WTC11 (cell line): ENCODE data around the gene SLC35F1. TPM values are rescaled to one million over a fixed set of nuclear protein-coding genes. Genes with fewer than 3 reads are reported as not detected.

Experiments used
- ATAC-seq: fragments of 200-7000 bp; cut with Tn5 transposase; 2 replicates; pipeline ENCODE4 v1.10.0; 2021; ENCODE audit warnings: mild to moderate bottlenecking, moderate library complexity
- CTCF ChIA-PET: fragments of 300-600 bp; sonication (Branson Sonifier 250); formaldehyde crosslinking; loops from one replicate; lab custom pipeline; 2021; ENCODE audit warnings: antibody characterized with exemption; lab: Charles Lee
- POLR2A ChIA-PET: fragments of 350-600 bp; sonication (Branson Sonifier 250); formaldehyde crosslinking; loops from one replicate; lab custom pipeline; 2021; ENCODE audit warnings: antibody characterized with exemption; lab: Charles Lee
- DNase-seq: peaks from one replicate; pipeline ENCODE4 v3.0.0; 2021; ENCODE audit warnings: low spot score
- H3K27ac Mint-ChIP-seq: 2 replicates; pipeline ENCODE4 v1.8.0; 2021; ENCODE audit warnings: mixed read lengths
- H3K27me3 Mint-ChIP-seq: 2 replicates; pipeline ENCODE4 v1.8.0; 2021; ENCODE audit warnings: low read depth, mild to moderate bottlenecking, moderate library complexity, mixed read lengths
- H3K36me3 Mint-ChIP-seq: 2 replicates; pipeline ENCODE4 v1.8.0; 2021; ENCODE audit warnings: mixed read lengths
- H3K4me1 Mint-ChIP-seq: 2 replicates; pipeline ENCODE4 v1.8.0; 2022; ENCODE audit warnings: mixed read lengths
- H3K4me3 Mint-ChIP-seq: 2 replicates; pipeline ENCODE4 v1.8.0; 2021; ENCODE audit warnings: mild to moderate bottlenecking, moderate library complexity, mixed read lengths
- H3K9me3 Mint-ChIP-seq: 2 replicates; pipeline ENCODE4 v1.8.0; 2021; ENCODE audit warnings: mixed read lengths
- ELF4 ChIP-seq: sonication (generic); formaldehyde crosslinking; IDR thresholded peaks from 2 replicates; pipeline ENCODE4 v1.8.1; 2022; ENCODE audit warnings: low read depth, mild to moderate bottlenecking, moderate library complexity, missing genetic modification reagents
- ESRRA ChIP-seq: sonication (generic); formaldehyde crosslinking; IDR thresholded peaks from 2 replicates; pipeline ENCODE4 v1.8.1; 2022; ENCODE audit warnings: mild to moderate bottlenecking, missing genetic modification reagents, borderline replicate concordance
- KAT7 ChIP-seq: sonication (generic); formaldehyde crosslinking; IDR thresholded peaks from 2 replicates; pipeline ENCODE4 v1.8.1; 2023; ENCODE audit warnings: missing genetic modification reagents, mild to moderate bottlenecking, borderline replicate concordance
- NFATC4 ChIP-seq: fragments of 250-450 bp; sonication (Bioruptor Pico); IDR thresholded peaks from 2 replicates; pipeline ENCODE4 v1.9.0; 2021; ENCODE audit warnings: mild to moderate bottlenecking
- OVOL2 ChIP-seq: fragments of 250-450 bp; sonication (Bioruptor Pico); IDR thresholded peaks from 2 replicates; pipeline ENCODE4 v1.9.0; 2021; ENCODE audit warnings: mild to moderate bottlenecking, borderline replicate concordance
- SMAD4 ChIP-seq: sonication (generic); formaldehyde crosslinking; IDR thresholded peaks from 2 replicates; pipeline ENCODE4 v1.8.0; 2022; ENCODE audit warnings: mild to moderate bottlenecking, missing genetic modification reagents
- SP1 ChIP-seq: sonication (generic); formaldehyde crosslinking; conservative IDR thresholded peaks from 2 replicates; pipeline ENCODE4 v1.8.1; 2022; ENCODE audit warnings: missing genetic modification reagents
- TEAD4 ChIP-seq: sonication (generic); formaldehyde crosslinking; IDR thresholded peaks from 2 replicates; pipeline ENCODE4 v1.8.0; 2022; ENCODE audit warnings: mild to moderate bottlenecking, missing genetic modification reagents
- ZNF121 ChIP-seq: sonication (generic); formaldehyde crosslinking; IDR thresholded peaks from 2 replicates; pipeline ENCODE4 v1.8.0; 2023; ENCODE audit warnings: missing genetic modification reagents
- ZNF317 ChIP-seq: sonication (generic); formaldehyde crosslinking; IDR thresholded peaks from 2 replicates; pipeline ENCODE4 v1.8.1; 2023; ENCODE audit warnings: low read depth, mild to moderate bottlenecking, moderate library complexity, missing genetic modification reagents, borderline replicate concordance
- ZNF423 ChIP-seq: fragments of 250-450 bp; sonication (Bioruptor Pico); IDR thresholded peaks from 2 replicates; pipeline ENCODE4 v2.1.2; 2022; ENCODE audit warnings: mild to moderate bottlenecking, moderate library complexity
- total RNA-seq: library from RNA; stranded (reverse); gene quantifications from 3 replicates; pipeline ENCODE4 v1.2.3, GENCODE V29; 2021
- TF ChIP-seq, protein P1 (sequence below): sonication (generic); formaldehyde crosslinking; IDR thresholded peaks from 2 replicates; pipeline ENCODE4 v1.8.0; 2022; ENCODE audit warnings: mild to moderate bottlenecking, missing genetic modification reagents
- TF ChIP-seq, protein P2 (sequence below): sonication (generic); formaldehyde crosslinking; IDR thresholded peaks from 2 replicates; pipeline ENCODE4 v1.8.1; 2023; ENCODE audit warnings: mild to moderate bottlenecking, moderate library complexity, missing genetic modification reagents
- TF ChIP-seq, protein P3 (sequence below): fragments of 250-450 bp; sonication (Bioruptor Pico); conservative IDR thresholded peaks from 2 replicates; pipeline ENCODE4 v1.9.0; 2021; ENCODE audit warnings: mild to moderate bottlenecking
- TF ChIP-seq, protein P4 (sequence below): sonication (generic); formaldehyde crosslinking; IDR thresholded peaks from 2 replicates; pipeline ENCODE4 v1.8.1; 2023; ENCODE audit warnings: mild to moderate bottlenecking, missing genetic modification reagents, borderline replicate concordance
- TF ChIP-seq, protein P5 (sequence below): sonication (generic); formaldehyde crosslinking; IDR thresholded peaks from 2 replicates; pipeline ENCODE4 v1.8.0; 2023; ENCODE audit warnings: missing genetic modification reagents, mild to moderate bottlenecking, borderline replicate concordance
- TF ChIP-seq, protein P6 (sequence below): sonication (generic); formaldehyde crosslinking; IDR thresholded peaks from 2 replicates; pipeline ENCODE4 v1.8.0; 2022; ENCODE audit warnings: mild to moderate bottlenecking, missing genetic modification reagents
- TF ChIP-seq, protein P7 (sequence below): fragments of 250-450 bp; sonication (Bioruptor Pico); IDR thresholded peaks from 2 replicates; pipeline ENCODE4 v2.1.2; 2022; ENCODE audit warnings: mild to moderate bottlenecking, moderate library complexity

The SLC35F1 gene
- total RNA-seq, 1 experiment from 2014 or later = 11.0 TPM

DNA sequence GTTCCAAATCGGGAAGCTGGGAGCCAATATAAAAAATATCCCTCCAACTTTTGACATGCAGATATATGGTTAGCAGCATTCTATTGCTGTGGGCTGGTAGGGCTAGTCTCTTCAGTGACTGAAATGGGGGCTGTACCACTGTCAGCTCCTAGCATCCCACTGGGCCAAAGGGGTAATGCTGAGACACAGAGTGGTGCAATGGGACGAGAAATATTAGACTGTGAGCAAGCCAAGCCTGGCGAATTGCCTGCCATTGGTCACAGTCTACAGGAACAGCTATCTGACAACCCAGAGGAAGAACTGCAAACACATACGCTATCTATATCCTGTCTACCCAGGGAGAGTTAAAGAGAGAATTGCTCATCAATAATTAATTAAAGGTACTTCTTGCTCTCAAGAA lies 3.5 kb downstream of the SLC35F1 start:
- Mint-ChIP-seq H3K36me3 (no peaks in the 10 kb centered on the region), H3K4me1 (peaks cover 19% of the 10 kb centered on the region), H3K27ac (no peak overlapping the region), H3K4me3 (no peak overlapping the region), H3K27me3 (peaks cover 32% of the 10 kb centered on the region), H3K9me3 (no peaks in the 10 kb centered on the region)
- CTCF ChIA-PET = no interaction called here
- no peak for TF ChIP-seq ESRRA (CRISPR knock-in tag)
- TF ChIP-seq TEAD4 (CRISPR knock-in tag) = no peak
- TF ChIP-seq, protein P1, sequence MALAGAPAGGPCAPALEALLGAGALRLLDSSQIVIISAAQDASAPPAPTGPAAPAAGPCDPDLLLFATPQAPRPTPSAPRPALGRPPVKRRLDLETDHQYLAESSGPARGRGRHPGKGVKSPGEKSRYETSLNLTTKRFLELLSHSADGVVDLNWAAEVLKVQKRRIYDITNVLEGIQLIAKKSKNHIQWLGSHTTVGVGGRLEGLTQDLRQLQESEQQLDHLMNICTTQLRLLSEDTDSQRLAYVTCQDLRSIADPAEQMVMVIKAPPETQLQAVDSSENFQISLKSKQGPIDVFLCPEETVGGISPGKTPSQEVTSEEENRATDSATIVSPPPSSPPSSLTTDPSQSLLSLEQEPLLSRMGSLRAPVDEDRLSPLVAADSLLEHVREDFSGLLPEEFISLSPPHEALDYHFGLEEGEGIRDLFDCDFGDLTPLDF (CRISPR knock-in tag) = no peak
- no peak for TF ChIP-seq ZNF423
- TF ChIP-seq, protein P2, sequence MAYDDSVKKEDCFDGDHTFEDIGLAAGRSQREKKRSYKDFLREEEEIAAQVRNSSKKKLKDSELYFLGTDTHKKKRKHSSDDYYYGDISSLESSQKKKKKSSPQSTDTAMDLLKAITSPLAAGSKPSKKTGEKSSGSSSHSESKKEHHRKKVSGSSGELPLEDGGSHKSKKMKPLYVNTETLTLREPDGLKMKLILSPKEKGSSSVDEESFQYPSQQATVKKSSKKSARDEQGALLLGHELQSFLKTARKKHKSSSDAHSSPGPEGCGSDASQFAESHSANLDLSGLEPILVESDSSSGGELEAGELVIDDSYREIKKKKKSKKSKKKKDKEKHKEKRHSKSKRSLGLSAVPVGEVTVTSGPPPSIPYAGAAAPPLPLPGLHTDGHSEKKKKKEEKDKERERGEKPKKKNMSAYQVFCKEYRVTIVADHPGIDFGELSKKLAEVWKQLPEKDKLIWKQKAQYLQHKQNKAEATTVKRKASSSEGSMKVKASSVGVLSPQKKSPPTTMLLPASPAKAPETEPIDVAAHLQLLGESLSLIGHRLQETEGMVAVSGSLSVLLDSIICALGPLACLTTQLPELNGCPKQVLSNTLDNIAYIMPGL (CRISPR knock-in tag) = no peak
- no peak for TF ChIP-seq KAT7 (CRISPR knock-in tag)
- no peak for TF ChIP-seq ELF4 (CRISPR knock-in tag)
- TF ChIP-seq, protein P3, sequence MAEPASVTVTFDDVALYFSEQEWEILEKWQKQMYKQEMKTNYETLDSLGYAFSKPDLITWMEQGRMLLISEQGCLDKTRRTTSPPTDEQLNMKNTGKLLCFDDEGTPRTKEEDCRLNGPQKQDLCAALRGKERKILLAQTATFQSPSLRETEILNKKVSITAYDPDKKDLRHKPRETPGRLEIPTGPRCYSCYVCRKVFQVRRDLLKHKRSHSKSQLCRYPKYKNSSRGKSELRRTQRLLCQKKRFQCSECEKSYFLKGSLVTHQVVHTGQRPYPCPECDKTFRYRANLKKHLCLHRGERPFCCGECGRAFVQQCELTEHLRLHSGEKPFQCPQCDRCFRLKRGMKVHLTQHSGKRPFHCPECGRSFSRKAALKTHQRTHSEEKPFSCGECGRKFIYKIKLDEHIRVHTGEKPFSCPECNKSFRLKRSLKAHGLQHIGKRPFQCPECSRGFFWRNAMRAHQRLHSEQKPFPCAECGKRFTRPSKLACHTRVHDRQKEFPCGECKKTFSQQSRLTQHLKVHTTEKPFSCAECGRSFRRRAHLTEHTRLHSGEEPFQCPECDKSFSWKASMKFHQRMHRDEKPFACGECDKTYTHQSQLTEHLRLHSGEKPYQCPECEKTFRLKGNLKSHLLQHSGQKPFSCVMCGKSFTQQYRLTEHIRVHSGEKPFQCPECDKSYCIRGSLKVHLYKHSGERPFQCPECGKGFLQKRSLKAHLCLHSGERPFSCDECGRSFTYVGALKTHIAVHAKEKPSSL (CRISPR knock-in tag) = no peak
- no peak for TF ChIP-seq ZNF317 (CRISPR knock-in tag)
- no peak for TF ChIP-seq ZNF121 (CRISPR knock-in tag)
- POLR2A ChIA-PET = no interaction called here
- DNase-seq = no peak
- no peak for ATAC-seq

DNA sequence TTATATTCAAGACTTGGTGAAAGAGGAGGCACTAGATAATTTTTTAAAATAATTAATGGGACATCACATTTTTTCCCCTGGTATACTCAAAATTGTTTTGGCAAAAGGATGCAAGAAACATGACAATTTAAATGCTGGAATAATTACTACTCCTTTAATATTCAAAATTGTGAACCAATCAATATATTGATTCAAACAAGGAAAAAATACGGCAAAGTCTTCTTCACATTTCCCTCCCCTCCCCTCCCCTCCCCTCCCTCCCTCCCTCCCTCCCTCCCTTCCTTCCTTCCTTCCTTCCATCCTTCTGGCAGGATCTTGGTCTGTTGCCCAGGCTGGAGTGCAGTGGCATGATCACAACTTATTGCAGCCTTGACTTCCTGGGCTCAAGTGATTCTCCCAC lies 4.1 kb downstream of the SLC35F1 start:
- Mint-ChIP-seq H3K4me1 (peaks cover 16% of the 10 kb centered on the region), H3K36me3 (no peaks in the 10 kb centered on the region), H3K27me3 (peaks cover 27% of the 10 kb centered on the region), H3K27ac (no peak overlapping the region), H3K9me3 (no peaks in the 10 kb centered on the region), H3K4me3 (no peak overlapping the region)
- ATAC-seq (no peak), DNase-seq (no peak)
- POLR2A ChIA-PET = no interaction called here
- CTCF ChIA-PET = no interaction called here
- TF ChIP-seq, protein P4, sequence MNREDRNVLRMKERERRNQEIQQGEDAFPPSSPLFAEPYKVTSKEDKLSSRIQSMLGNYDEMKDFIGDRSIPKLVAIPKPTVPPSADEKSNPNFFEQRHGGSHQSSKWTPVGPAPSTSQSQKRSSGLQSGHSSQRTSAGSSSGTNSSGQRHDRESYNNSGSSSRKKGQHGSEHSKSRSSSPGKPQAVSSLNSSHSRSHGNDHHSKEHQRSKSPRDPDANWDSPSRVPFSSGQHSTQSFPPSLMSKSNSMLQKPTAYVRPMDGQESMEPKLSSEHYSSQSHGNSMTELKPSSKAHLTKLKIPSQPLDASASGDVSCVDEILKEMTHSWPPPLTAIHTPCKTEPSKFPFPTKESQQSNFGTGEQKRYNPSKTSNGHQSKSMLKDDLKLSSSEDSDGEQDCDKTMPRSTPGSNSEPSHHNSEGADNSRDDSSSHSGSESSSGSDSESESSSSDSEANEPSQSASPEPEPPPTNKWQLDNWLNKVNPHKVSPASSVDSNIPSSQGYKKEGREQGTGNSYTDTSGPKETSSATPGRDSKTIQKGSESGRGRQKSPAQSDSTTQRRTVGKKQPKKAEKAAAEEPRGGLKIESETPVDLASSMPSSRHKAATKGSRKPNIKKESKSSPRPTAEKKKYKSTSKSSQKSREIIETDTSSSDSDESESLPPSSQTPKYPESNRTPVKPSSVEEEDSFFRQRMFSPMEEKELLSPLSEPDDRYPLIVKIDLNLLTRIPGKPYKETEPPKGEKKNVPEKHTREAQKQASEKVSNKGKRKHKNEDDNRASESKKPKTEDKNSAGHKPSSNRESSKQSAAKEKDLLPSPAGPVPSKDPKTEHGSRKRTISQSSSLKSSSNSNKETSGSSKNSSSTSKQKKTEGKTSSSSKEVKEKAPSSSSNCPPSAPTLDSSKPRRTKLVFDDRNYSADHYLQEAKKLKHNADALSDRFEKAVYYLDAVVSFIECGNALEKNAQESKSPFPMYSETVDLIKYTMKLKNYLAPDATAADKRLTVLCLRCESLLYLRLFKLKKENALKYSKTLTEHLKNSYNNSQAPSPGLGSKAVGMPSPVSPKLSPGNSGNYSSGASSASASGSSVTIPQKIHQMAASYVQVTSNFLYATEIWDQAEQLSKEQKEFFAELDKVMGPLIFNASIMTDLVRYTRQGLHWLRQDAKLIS = no peak
- TF ChIP-seq SP1 (CRISPR knock-in tag) = no peak
- TF ChIP-seq NFATC4 (CRISPR knock-in tag) = no peak
- TF ChIP-seq, protein P5, sequence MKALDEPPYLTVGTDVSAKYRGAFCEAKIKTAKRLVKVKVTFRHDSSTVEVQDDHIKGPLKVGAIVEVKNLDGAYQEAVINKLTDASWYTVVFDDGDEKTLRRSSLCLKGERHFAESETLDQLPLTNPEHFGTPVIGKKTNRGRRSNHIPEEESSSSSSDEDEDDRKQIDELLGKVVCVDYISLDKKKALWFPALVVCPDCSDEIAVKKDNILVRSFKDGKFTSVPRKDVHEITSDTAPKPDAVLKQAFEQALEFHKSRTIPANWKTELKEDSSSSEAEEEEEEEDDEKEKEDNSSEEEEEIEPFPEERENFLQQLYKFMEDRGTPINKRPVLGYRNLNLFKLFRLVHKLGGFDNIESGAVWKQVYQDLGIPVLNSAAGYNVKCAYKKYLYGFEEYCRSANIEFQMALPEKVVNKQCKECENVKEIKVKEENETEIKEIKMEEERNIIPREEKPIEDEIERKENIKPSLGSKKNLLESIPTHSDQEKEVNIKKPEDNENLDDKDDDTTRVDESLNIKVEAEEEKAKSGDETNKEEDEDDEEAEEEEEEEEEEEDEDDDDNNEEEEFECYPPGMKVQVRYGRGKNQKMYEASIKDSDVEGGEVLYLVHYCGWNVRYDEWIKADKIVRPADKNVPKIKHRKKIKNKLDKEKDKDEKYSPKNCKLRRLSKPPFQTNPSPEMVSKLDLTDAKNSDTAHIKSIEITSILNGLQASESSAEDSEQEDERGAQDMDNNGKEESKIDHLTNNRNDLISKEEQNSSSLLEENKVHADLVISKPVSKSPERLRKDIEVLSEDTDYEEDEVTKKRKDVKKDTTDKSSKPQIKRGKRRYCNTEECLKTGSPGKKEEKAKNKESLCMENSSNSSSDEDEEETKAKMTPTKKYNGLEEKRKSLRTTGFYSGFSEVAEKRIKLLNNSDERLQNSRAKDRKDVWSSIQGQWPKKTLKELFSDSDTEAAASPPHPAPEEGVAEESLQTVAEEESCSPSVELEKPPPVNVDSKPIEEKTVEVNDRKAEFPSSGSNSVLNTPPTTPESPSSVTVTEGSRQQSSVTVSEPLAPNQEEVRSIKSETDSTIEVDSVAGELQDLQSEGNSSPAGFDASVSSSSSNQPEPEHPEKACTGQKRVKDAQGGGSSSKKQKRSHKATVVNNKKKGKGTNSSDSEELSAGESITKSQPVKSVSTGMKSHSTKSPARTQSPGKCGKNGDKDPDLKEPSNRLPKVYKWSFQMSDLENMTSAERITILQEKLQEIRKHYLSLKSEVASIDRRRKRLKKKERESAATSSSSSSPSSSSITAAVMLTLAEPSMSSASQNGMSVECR (CRISPR knock-in tag) = no peak
- no peak for TF ChIP-seq OVOL2 (CRISPR knock-in tag)
- TF ChIP-seq, protein P2 (CRISPR knock-in tag) = no peak
- TF ChIP-seq, protein P6, sequence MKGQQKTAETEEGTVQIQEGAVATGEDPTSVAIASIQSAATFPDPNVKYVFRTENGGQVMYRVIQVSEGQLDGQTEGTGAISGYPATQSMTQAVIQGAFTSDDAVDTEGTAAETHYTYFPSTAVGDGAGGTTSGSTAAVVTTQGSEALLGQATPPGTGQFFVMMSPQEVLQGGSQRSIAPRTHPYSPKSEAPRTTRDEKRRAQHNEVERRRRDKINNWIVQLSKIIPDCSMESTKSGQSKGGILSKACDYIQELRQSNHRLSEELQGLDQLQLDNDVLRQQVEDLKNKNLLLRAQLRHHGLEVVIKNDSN (CRISPR knock-in tag) = no peak
- TF ChIP-seq, protein P7, sequence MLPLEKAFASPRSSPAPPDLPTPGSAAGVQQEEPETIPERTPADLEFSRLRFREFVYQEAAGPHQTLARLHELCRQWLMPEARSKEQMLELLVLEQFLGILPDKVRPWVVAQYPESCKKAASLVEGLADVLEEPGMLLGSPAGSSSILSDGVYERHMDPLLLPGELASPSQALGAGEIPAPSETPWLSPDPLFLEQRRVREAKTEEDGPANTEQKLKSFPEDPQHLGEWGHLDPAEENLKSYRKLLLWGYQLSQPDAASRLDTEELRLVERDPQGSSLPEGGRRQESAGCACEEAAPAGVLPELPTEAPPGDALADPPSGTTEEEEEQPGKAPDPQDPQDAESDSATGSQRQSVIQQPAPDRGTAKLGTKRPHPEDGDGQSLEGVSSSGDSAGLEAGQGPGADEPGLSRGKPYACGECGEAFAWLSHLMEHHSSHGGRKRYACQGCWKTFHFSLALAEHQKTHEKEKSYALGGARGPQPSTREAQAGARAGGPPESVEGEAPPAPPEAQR = no peak
- TF ChIP-seq SMAD4 (CRISPR knock-in tag) = no peak
